Panc1 (cell line): ENCODE measurements around the gene MRPL17. TPM values are rescaled to one million over a fixed set of nuclear protein-coding genes. Genes with fewer than 3 reads are reported as not detected.

ENCODE experiments used
- ATAC-seq: fragments of 200-7000 bp; cut with Tn5 transposase; 2 replicates; pipeline ENCODE4 v1.9.1; 2020; ENCODE audit warnings: mild to moderate bottlenecking, moderate library complexity
- BruUV-seq: library from RNA; stranded (reverse); fragments of 400-500 nt; replicated peaks from 2 replicates; lab custom pipeline; 2021; lab: Mats Ljungman, UMichigan
- CTCF ChIA-PET: fragments of 300-600 bp; sonication (Branson Sonifier 250); formaldehyde crosslinking; loops from one replicate; lab custom pipeline; 2022; ENCODE audit warnings: antibody characterized with exemption; lab: Charles Lee
- POLR2A ChIA-PET: fragments of 300-600 bp; sonication (Branson Sonifier 250); formaldehyde crosslinking; loops from one replicate; lab custom pipeline; 2022; ENCODE audit warnings: antibody characterized with exemption; lab: Charles Lee
- DNase-seq: peaks from one replicate; pipeline ENCODE4 v3.0.0-alpha.2; 2010; ENCODE audit warnings: low read depth, low spot score
- H3K27ac ChIP-seq: 2 replicates; pipeline ENCODE4 v1.5.1; 2011; ENCODE audit warnings: mild to moderate bottlenecking, low read length, inconsistent platforms
- H3K27me3 ChIP-seq: fragments of 200-500 bp; sonication (Bioruptor generic); 2 replicates; pipeline ENCODE4 v1.6.0; 2014; ENCODE audit warnings: low read length, inconsistent platforms; ENCODE audit not compliant: control insufficient read depth, insufficient read depth
- H3K36me3 ChIP-seq: fragments of 200-500 bp; sonication (Bioruptor generic); 2 replicates; pipeline ENCODE4 v1.5.1; 2014; ENCODE audit warnings: inconsistent platforms, mild to moderate bottlenecking, low read length, moderate library complexity; ENCODE audit not compliant: control insufficient read depth, insufficient read depth
- H3K4me1 ChIP-seq: 2 replicates; pipeline ENCODE4 v1.5.1; 2011; ENCODE audit warnings: inconsistent platforms, mild to moderate bottlenecking, low read length, moderate library complexity; ENCODE audit not compliant: control insufficient read depth, insufficient read depth
- H3K4me3 ChIP-seq, 2 experiments: 2 replicates each; pipeline ENCODE4 v1.5.1; 2011 to 2012; ENCODE audit warnings: low read depth in 2 of 2, low read length in 2 of 2, mild to moderate bottlenecking in 2 of 2, inconsistent platforms in 1 of 2, moderate library complexity in 1 of 2
- H3K9me3 ChIP-seq: fragments of 200-500 bp; sonication (Bioruptor generic); 2 replicates; pipeline ENCODE4 v1.5.1; 2014; ENCODE audit warnings: low read depth, mild to moderate bottlenecking, inconsistent platforms, low read length, moderate library complexity; ENCODE audit not compliant: control insufficient read depth, insufficient read depth
- POLR2AphosphoS5 ChIP-seq: IDR thresholded peaks from 2 replicates; pipeline ENCODE4 v1.6.1; 2012; ENCODE audit warnings: mild to moderate bottlenecking, low read depth, low read length, moderate library complexity
- REST ChIP-seq, 2 experiments: IDR thresholded peaks; 2 replicates each; pipeline ENCODE4 v1.6.1; 2011 to 2012; ENCODE audit warnings: low read depth in 2 of 2, control low read depth in 1 of 2, low read length in 1 of 2, mild to moderate bottlenecking in 1 of 2, moderate library complexity in 1 of 2; ENCODE audit not compliant: insufficient read depth in 1 of 2
- SIN3A ChIP-seq: IDR thresholded peaks from 2 replicates; pipeline ENCODE4 v1.6.1; 2012; ENCODE audit warnings: low read depth, mild to moderate bottlenecking, low read length, moderate library complexity, borderline replicate concordance; ENCODE audit not compliant: insufficient read depth
- TCF7L2 ChIP-seq: IDR thresholded peaks from 2 replicates; pipeline ENCODE4 v1.6.1; 2011; ENCODE audit warnings: mild to moderate bottlenecking, low read depth, low read length, inconsistent platforms
- in situ Hi-C: cut with HindIII; loops from 2 replicates; pipeline ENCODE4 v1.10.0; 2016; ENCODE audit warnings: low sequenced_read_pairs, low pct_unique_long_range_greater_than_20kb
- intact Hi-C: fragments of 100-400 bp; cut with micrococcal nuclease; formaldehyde crosslinking; loops from one replicate; pipeline ENCODE4 v1.10.0; 2022; ENCODE audit not compliant: unreplicated experiment
- total RNA-seq: library from RNA; stranded (reverse); gene quantifications from one replicate; pipeline ENCODE4 v1.2.1, GENCODE V29; 2021; ENCODE audit not compliant: unreplicated experiment
- TF ChIP-seq, protein P1 (sequence below): fragments of 450-650 bp; IDR thresholded peaks from 2 replicates; pipeline ENCODE4 v1.5.1; 2017; ENCODE audit warnings: mild to moderate bottlenecking

Gene MRPL17
- total RNA-seq, 1 experiment from 2014 or later = 115 TPM

DNA sequence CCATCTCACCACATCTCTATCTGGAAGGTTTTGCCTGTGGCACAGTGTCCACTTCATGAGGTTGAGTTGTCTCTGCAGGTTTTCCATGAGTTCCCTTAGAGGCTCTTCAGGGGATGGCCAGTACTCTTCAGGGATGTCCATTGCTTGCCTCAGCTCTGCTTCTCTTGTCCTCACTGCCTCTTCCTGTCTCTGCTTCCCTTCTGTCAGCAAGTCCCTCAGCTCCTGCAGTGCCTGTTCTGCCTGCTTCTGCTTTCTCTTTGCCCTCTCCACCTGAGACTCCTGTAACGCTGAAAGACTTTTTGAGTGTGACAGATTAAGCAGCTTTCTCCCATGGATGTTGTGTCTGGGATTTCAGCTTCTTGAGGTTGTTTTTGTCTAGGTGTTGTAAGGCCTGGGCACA is 38.2 kb upstream of the MRPL17 start:
- Histone ChIP-seq H3K4me1 (no peaks in the 10 kb centered on the region), H3K9me3 (no peaks in the 10 kb centered on the region), H3K27ac (no peak overlapping the region), H3K4me3 (no peak overlapping the region), H3K36me3 (no peaks in the 10 kb centered on the region), H3K27me3 (peaks cover 26% of the 10 kb centered on the region)
- no TSS peak for BruUV-seq
- in situ Hi-C loops = no loop called here
- no peak for TF ChIP-seq SIN3A
- TF ChIP-seq TCF7L2 = no peak
- TF ChIP-seq REST (IDR thresholded peaks at IDR 0.05; ENCODE audit: insufficient read depth in 1 of 2, low read depth in 2 of 2, low read length in 1 of 2) = no peak
- TF ChIP-seq, protein P1, sequence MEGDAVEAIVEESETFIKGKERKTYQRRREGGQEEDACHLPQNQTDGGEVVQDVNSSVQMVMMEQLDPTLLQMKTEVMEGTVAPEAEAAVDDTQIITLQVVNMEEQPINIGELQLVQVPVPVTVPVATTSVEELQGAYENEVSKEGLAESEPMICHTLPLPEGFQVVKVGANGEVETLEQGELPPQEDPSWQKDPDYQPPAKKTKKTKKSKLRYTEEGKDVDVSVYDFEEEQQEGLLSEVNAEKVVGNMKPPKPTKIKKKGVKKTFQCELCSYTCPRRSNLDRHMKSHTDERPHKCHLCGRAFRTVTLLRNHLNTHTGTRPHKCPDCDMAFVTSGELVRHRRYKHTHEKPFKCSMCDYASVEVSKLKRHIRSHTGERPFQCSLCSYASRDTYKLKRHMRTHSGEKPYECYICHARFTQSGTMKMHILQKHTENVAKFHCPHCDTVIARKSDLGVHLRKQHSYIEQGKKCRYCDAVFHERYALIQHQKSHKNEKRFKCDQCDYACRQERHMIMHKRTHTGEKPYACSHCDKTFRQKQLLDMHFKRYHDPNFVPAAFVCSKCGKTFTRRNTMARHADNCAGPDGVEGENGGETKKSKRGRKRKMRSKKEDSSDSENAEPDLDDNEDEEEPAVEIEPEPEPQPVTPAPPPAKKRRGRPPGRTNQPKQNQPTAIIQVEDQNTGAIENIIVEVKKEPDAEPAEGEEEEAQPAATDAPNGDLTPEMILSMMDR = no peak
- TF ChIP-seq POLR2AphosphoS5 = no peak
- ATAC-seq (no peak), DNase-seq (no peak)
- POLR2A ChIA-PET = interaction anchor here (0.6 kb wide), 1 partner anchor 102 kb away, joined by 8 read pairs; the partner anchor contains the start of gene TPP1
- CTCF ChIA-PET = no interaction called here
- intact Hi-C loops = no loop called here

DNA sequence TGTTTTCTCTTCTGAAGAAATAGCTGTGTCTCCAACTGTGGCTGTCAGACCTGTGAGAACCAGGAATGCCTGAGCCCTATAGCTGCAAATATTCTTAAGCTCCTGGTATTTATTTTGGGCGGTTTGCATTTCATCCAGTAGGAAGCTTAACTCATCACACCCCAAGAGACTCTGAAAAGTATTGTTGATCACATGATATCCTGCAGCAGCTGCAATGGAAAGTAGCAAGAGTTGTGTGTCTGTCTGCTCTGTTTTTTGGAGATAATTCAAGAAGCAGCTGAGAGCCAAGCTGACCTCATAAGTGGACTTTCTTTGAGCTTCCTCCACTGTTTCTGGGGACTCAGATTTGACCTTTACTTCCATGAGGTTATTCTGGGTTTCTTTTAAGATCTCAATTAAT is 36.4 kb upstream of the MRPL17 start:
- intact Hi-C loops = no loop called here
- Histone ChIP-seq H3K27me3 (peaks cover 39% of the 10 kb centered on the region), H3K4me1 (no peaks in the 10 kb centered on the region), H3K9me3 (no peaks in the 10 kb centered on the region), H3K27ac (no peak overlapping the region), H3K36me3 (no peaks in the 10 kb centered on the region), H3K4me3 (no peak overlapping the region)
- ATAC-seq (no peak), DNase-seq (no peak)
- TF ChIP-seq POLR2AphosphoS5 = no peak
- TF ChIP-seq, protein P1 = no peak
- no peak for TF ChIP-seq SIN3A
- no TSS peak for BruUV-seq
- CTCF ChIA-PET = interaction anchor here (0.9 kb wide), 1 partner anchor 93 kb away, joined by 3 read pairs; no protein-coding TSS in a partner anchor
- POLR2A ChIA-PET = no interaction called here
- in situ Hi-C loops = no loop called here
